ENCODE results near the gene SART3.
"Not testable (repeated sequence)": the region's sequence is repeated elsewhere in the genome, so short reads cannot be mapped to it uniquely, and the experiment has no call there.

SART3 gene

GRCh38 chr12:108581311-108582227, 20.6 kb upstream of the SART3 start:
- Histone ChIP-seq H3K9ac (ENCODE audit: low read length in 5 of 5) (no peak overlapping the region), H3K36me3 (ENCODE audit: control insufficient read depth in 5 of 5, insufficient read depth in 5 of 5, low read length in 5 of 5) (no peaks in the 10 kb centered on the region), H3K27ac (ENCODE audit: low read depth, low read length) (no peak overlapping the region), H3K4me1 (ENCODE audit: control insufficient read depth in 5 of 5, insufficient read depth in 5 of 5, low read length in 5 of 5) (peaks cover 0 to 15% (median 7%) of the 10 kb centered on the region in 5 donors), H3K27me3 (ENCODE audit: control insufficient read depth in 5 of 5, insufficient read depth in 4 of 5, low read length in 5 of 5) (no peaks in the 10 kb centered on the region), H3K9me3 (ENCODE audit: control insufficient read depth in 5 of 5, low read length in 5 of 5) (no peaks in the 10 kb centered on the region), H3K4me3 (ENCODE audit: low read depth in 1 of 5, low read length in 5 of 5) (no peak overlapping the region)

- Histone ChIP-seq H3K4me1 (ENCODE audit: control insufficient read depth in 5 of 5, insufficient read depth in 5 of 5, low read length in 5 of 5) (peaks cover 0 to 15% (median 7%) of the 10 kb centered on the region in 5 donors), H3K4me3 (ENCODE audit: low read depth in 1 of 5, low read length in 5 of 5) (no peak overlapping the region), H3K9ac (ENCODE audit: low read length in 5 of 5) (no peak overlapping the region), H3K36me3 (ENCODE audit: control insufficient read depth in 5 of 5, insufficient read depth in 5 of 5, low read length in 5 of 5) (no peaks in the 10 kb centered on the region), H3K9me3 (ENCODE audit: control insufficient read depth in 5 of 5, low read length in 5 of 5) (no peaks in the 10 kb centered on the region), H3K27ac (ENCODE audit: low read depth, low read length) (no peak overlapping the region), H3K27me3 (ENCODE audit: control insufficient read depth in 5 of 5, insufficient read depth in 4 of 5, low read length in 5 of 5) (no peaks in the 10 kb centered on the region)
These were observed 19.6 kb upstream of the SART3 start for GRCh38 chr12:108580531-108580930.

- H3K4me3 ChIP-seq (ENCODE audit: low read depth in 1 of 5, low read length in 5 of 5): no peak overlapping the region
- peaks cover 0 to 13% (median 7%) of the 10 kb centered on the region in 5 donors for H3K4me1 ChIP-seq (ENCODE audit: control insufficient read depth in 5 of 5, insufficient read depth in 5 of 5, low read length in 5 of 5)
- H3K27ac ChIP-seq (ENCODE audit: low read depth, low read length): no peak overlapping the region
- no peaks in the 10 kb centered on the region for H3K9me3 ChIP-seq (ENCODE audit: control insufficient read depth in 5 of 5, low read length in 5 of 5)
- H3K27me3 ChIP-seq (ENCODE audit: control insufficient read depth in 5 of 5, insufficient read depth in 4 of 5, low read length in 5 of 5): no peaks in the 10 kb centered on the region
- no peaks in the 10 kb centered on the region for H3K36me3 ChIP-seq (ENCODE audit: control insufficient read depth in 5 of 5, insufficient read depth in 5 of 5, low read length in 5 of 5)
- H3K9ac ChIP-seq (ENCODE audit: low read length in 5 of 5): no peak overlapping the region
These were observed 17.8 kb upstream of the SART3 start for GRCh38 chr12:108578813-108579212.

- H3K4me1 ChIP-seq (ENCODE audit: control insufficient read depth in 5 of 5, insufficient read depth in 5 of 5, low read length in 5 of 5): peaks cover 0 to 11% (median 7%) of the 10 kb centered on the region in 5 donors
- no peak overlapping the region for H3K4me3 ChIP-seq (ENCODE audit: low read depth in 1 of 5, low read length in 5 of 5)
- H3K36me3 ChIP-seq (ENCODE audit: control insufficient read depth in 5 of 5, insufficient read depth in 5 of 5, low read length in 5 of 5): no peaks in the 10 kb centered on the region
- H3K27ac ChIP-seq (ENCODE audit: low read depth, low read length): no peak overlapping the region
- no peaks in the 10 kb centered on the region for H3K27me3 ChIP-seq (ENCODE audit: control insufficient read depth in 5 of 5, insufficient read depth in 4 of 5, low read length in 5 of 5)
- no peak overlapping the region for H3K9ac ChIP-seq (ENCODE audit: low read length in 5 of 5)
- no peaks in the 10 kb centered on the region for H3K9me3 ChIP-seq (ENCODE audit: control insufficient read depth in 5 of 5, low read length in 5 of 5)
These were observed 17.3 kb upstream of the SART3 start for GRCh38 chr12:108578264-108578663.

- H3K36me3 ChIP-seq (ENCODE audit: control insufficient read depth in 5 of 5, insufficient read depth in 5 of 5, low read length in 5 of 5): no peaks in the 10 kb centered on the region
- no peak overlapping the region for H3K4me3 ChIP-seq (ENCODE audit: low read depth in 1 of 5, low read length in 5 of 5)
- H3K4me1 ChIP-seq (ENCODE audit: control insufficient read depth in 5 of 5, insufficient read depth in 5 of 5, low read length in 5 of 5): peaks cover 0 to 11% (median 7%) of the 10 kb centered on the region in 5 donors
- no peak overlapping the region for H3K27ac ChIP-seq (ENCODE audit: low read depth, low read length)
- H3K9ac ChIP-seq (ENCODE audit: low read length in 5 of 5): no peak overlapping the region
- no peaks in the 10 kb centered on the region for H3K9me3 ChIP-seq (ENCODE audit: control insufficient read depth in 5 of 5, low read length in 5 of 5)
- H3K27me3 ChIP-seq (ENCODE audit: control insufficient read depth in 5 of 5, insufficient read depth in 4 of 5, low read length in 5 of 5): no peaks in the 10 kb centered on the region
These were observed 16.5 kb upstream of the SART3 start for GRCh38 chr12:108577458-108577857.

- no peak overlapping the region for H3K27ac ChIP-seq (ENCODE audit: low read depth, low read length)
These were observed 15.8 kb upstream of the SART3 start for GRCh38 chr12:108576660-108577234.

GRCh38 chr12:108575199-108575912, 14.4 kb upstream of the SART3 start:
- no peak overlapping the region for H3K9ac ChIP-seq (ENCODE audit: low read length in 5 of 5)
- H3K4me1 ChIP-seq (ENCODE audit: control insufficient read depth in 5 of 5, insufficient read depth in 5 of 5, low read length in 5 of 5): peaks cover 0 to 8% (median 2%) of the 10 kb centered on the region in 5 donors
- peaks cover 0 to 2% (median 0%) of the 10 kb centered on the region in 5 donors for H3K36me3 ChIP-seq (ENCODE audit: control insufficient read depth in 5 of 5, insufficient read depth in 5 of 5, low read length in 5 of 5)
- H3K27me3 ChIP-seq (ENCODE audit: control insufficient read depth in 5 of 5, insufficient read depth in 4 of 5, low read length in 5 of 5): no peaks in the 10 kb centered on the region
- no peak overlapping the region for H3K4me3 ChIP-seq (ENCODE audit: low read depth in 1 of 5, low read length in 5 of 5)
- no peak overlapping the region for H3K27ac ChIP-seq (ENCODE audit: low read depth, low read length)
- no peaks in the 10 kb centered on the region for H3K9me3 ChIP-seq (ENCODE audit: control insufficient read depth in 5 of 5, low read length in 5 of 5)

More at GRCh38 chr12:108576660-108577234, 15.8 kb upstream of the SART3 start:
- Histone ChIP-seq H3K4me1 (ENCODE audit: control insufficient read depth in 5 of 5, insufficient read depth in 5 of 5, low read length in 5 of 5) (peaks cover 0 to 11% (median 7%) of the 10 kb centered on the region in 5 donors), H3K9me3 (ENCODE audit: control insufficient read depth in 5 of 5, low read length in 5 of 5) (no peaks in the 10 kb centered on the region), H3K9ac (ENCODE audit: low read length in 5 of 5) (no peak overlapping the region), H3K4me3 (ENCODE audit: low read depth in 1 of 5, low read length in 5 of 5) (no peak overlapping the region), H3K27me3 (ENCODE audit: control insufficient read depth in 5 of 5, insufficient read depth in 4 of 5, low read length in 5 of 5) (no peaks in the 10 kb centered on the region), H3K36me3 (ENCODE audit: control insufficient read depth in 5 of 5, insufficient read depth in 5 of 5, low read length in 5 of 5) (no peaks in the 10 kb centered on the region)

GRCh38 chr12:108574276-108574675, 13.3 kb upstream of the SART3 start:
- not testable (repeated sequence) for H3K4me1 ChIP-seq (ENCODE audit: control insufficient read depth in 5 of 5, insufficient read depth in 5 of 5, low read length in 5 of 5); H3K4me3 ChIP-seq (ENCODE audit: low read depth in 1 of 5, low read length in 5 of 5); H3K27me3 ChIP-seq (ENCODE audit: control insufficient read depth in 5 of 5, insufficient read depth in 4 of 5, low read length in 5 of 5); H3K9ac ChIP-seq (ENCODE audit: low read length in 5 of 5); H3K9me3 ChIP-seq (ENCODE audit: control insufficient read depth in 5 of 5, low read length in 5 of 5); H3K27ac ChIP-seq (ENCODE audit: low read depth, low read length); H3K36me3 ChIP-seq (ENCODE audit: control insufficient read depth in 5 of 5, insufficient read depth in 5 of 5, low read length in 5 of 5)

GRCh38 chr12:108573317-108573716, 12.3 kb upstream of the SART3 start:
- no peak overlapping the region for H3K27ac ChIP-seq (ENCODE audit: low read depth, low read length)
- H3K9me3 ChIP-seq (ENCODE audit: control insufficient read depth in 5 of 5, low read length in 5 of 5): no peaks in the 10 kb centered on the region
- no peak overlapping the region for H3K4me3 ChIP-seq (ENCODE audit: low read depth in 1 of 5, low read length in 5 of 5)
- peaks cover 1 to 17% (median 15%) of the 10 kb centered on the region in 5 donors for H3K36me3 ChIP-seq (ENCODE audit: control insufficient read depth in 5 of 5, insufficient read depth in 5 of 5, low read length in 5 of 5)
- peaks cover 0 to 8% (median 0%) of the 10 kb centered on the region in 5 donors for H3K4me1 ChIP-seq (ENCODE audit: control insufficient read depth in 5 of 5, insufficient read depth in 5 of 5, low read length in 5 of 5)
- H3K9ac ChIP-seq (ENCODE audit: low read length in 5 of 5): no peak overlapping the region
- H3K27me3 ChIP-seq (ENCODE audit: control insufficient read depth in 5 of 5, insufficient read depth in 4 of 5, low read length in 5 of 5): no peaks in the 10 kb centered on the region

Data from subcutaneous abdominal adipose tissue (tissue), 5 donors.